GM18511 (cell line): ENCODE results near the gene NOMO2.
"Not testable (repeated sequence)": the region's sequence is repeated elsewhere in the genome, so short reads cannot be mapped to it uniquely, and the experiment has no call there.

Experiments
- ATAC-seq: cut with Tn5 transposase; IDR thresholded peaks from one replicate; pipeline ENCODE4 v1.9.1; 2021; ENCODE audit warnings: mild to moderate bottlenecking, moderate library complexity; ENCODE audit not compliant: unreplicated experiment

NOMO2 gene

GRCh38 chr16:18525882-18526482, 35.9 kb downstream of the NOMO2 start:
- ATAC-seq, result not testable (repeated sequence)

- not testable (repeated sequence) for ATAC-seq
Observed at GRCh38 chr16:18522637-18523036, 39.3 kb downstream of the NOMO2 start.

GRCh38 chr16:18521445-18522181, 40.3 kb downstream of the NOMO2 start:
- not testable (repeated sequence) for ATAC-seq

- ATAC-seq, result not testable (repeated sequence)
Observed at GRCh38 chr16:18518536-18519283, 43.2 kb downstream of the NOMO2 start.

- not testable (repeated sequence) for ATAC-seq
Observed at GRCh38 chr16:18498430-18498829, 63.5 kb downstream of the NOMO2 start.

GRCh38 chr16:18497032-18497431, 64.9 kb downstream of the NOMO2 start:
- ATAC-seq, result not testable (repeated sequence)

GRCh38 chr16:18492118-18492897, 69.6 kb downstream of the NOMO2 start:
- not testable (repeated sequence) for ATAC-seq

GRCh38 chr16:18436025-18436424, 125.9 kb downstream of the NOMO2 start:
- ATAC-seq, result not testable (repeated sequence)

- not testable (repeated sequence) for ATAC-seq
Observed at GRCh38 chr16:18415827-18416226, 146.1 kb downstream of the NOMO2 start.

GRCh38 chr16:18409532-18410293, 152.2 kb downstream of the NOMO2 start:
- ATAC-seq, result not testable (repeated sequence)

GRCh38 chr16:18401851-18402657, 159.8 kb downstream of the NOMO2 start:
- ATAC-seq, result not testable (repeated sequence)

GRCh38 chr16:18401159-18401558, 160.7 kb downstream of the NOMO2 start:
- not testable (repeated sequence) for ATAC-seq

- not testable (repeated sequence) for ATAC-seq
Observed at GRCh38 chr16:18394363-18394762, 167.5 kb downstream of the NOMO2 start.

GRCh38 chr16:18387767-18388166, 174.1 kb downstream of the NOMO2 start:
- not testable (repeated sequence) for ATAC-seq

GRCh38 chr16:18386517-18386916, 175.4 kb downstream of the NOMO2 start:
- not testable (repeated sequence) for ATAC-seq

GRCh38 chr16:18385285-18385684, 176.6 kb downstream of the NOMO2 start:
- ATAC-seq, result not testable (repeated sequence)

GRCh38 chr16:18384869-18385268, 177.0 kb downstream of the NOMO2 start:
- ATAC-seq, result not testable (repeated sequence)

- not testable (repeated sequence) for ATAC-seq
Observed at GRCh38 chr16:18384098-18384636, 177.7 kb downstream of the NOMO2 start.

GRCh38 chr16:18382696-18383095, 179.2 kb downstream of the NOMO2 start:
- ATAC-seq, result not testable (repeated sequence)
